DND-41 (cell line): Measurements from ENCODE around the gene LYZL1.
"Not testable (repeated sequence)": the region's sequence is repeated elsewhere in the genome, so short reads cannot be mapped to it uniquely, and the experiment has no call there.

Experiments
- ATAC-seq: fragments of 200-7000 bp; cut with Tn5 transposase; 3 replicates; pipeline ENCODE4 v1.9.1; 2021; ENCODE audit warnings: low read depth; ENCODE audit not compliant: insufficient read depth
- DNase-seq: peaks from one replicate; pipeline ENCODE4 v3.0.0-alpha.2; 2020
- H2AFZ ChIP-seq: 2 replicates; pipeline ENCODE4 v1.6.0; 2012; ENCODE audit warnings: low read depth, low read length
- H3K27ac ChIP-seq: 2 replicates; pipeline ENCODE4 v1.5.1; 2012; ENCODE audit warnings: low read length, inconsistent platforms
- H3K27me3 ChIP-seq: fragments of 200-600 bp; sonication (generic); 2 replicates; pipeline ENCODE4 v1.6.0; 2012; ENCODE audit warnings: low read length, mild to moderate bottlenecking, inconsistent platforms; ENCODE audit not compliant: insufficient read depth, poor library complexity
- H3K36me3 ChIP-seq: 2 replicates; pipeline ENCODE4 v1.5.1; 2012; ENCODE audit warnings: low read length, inconsistent platforms; ENCODE audit not compliant: insufficient read depth
- H3K4me1 ChIP-seq: 2 replicates; pipeline ENCODE4 v1.5.1; 2012; ENCODE audit warnings: mild to moderate bottlenecking, low read length; ENCODE audit not compliant: insufficient read depth
- H3K4me2 ChIP-seq: 2 replicates; pipeline ENCODE4 v1.6.0; 2012; ENCODE audit warnings: mild to moderate bottlenecking, moderate library complexity, low read length, inconsistent platforms; ENCODE audit not compliant: insufficient read depth
- H3K4me3 ChIP-seq, 2 experiments: fragments of 200-600 bp in 1 of 2; shearing (Covaris generic) in 1 of 2; 2 replicates each; pipeline ENCODE4 v1.5.1; 2012 to 2016; ENCODE audit warnings: inconsistent platforms in 2 of 2, low read length in 2 of 2, mild to moderate bottlenecking in 2 of 2, low read depth in 1 of 2, moderate library complexity in 1 of 2
- H3K79me2 ChIP-seq: 2 replicates; pipeline ENCODE4 v1.6.0; 2012; ENCODE audit warnings: low read length, inconsistent platforms; ENCODE audit not compliant: insufficient read depth
- H3K9ac ChIP-seq: 2 replicates; pipeline ENCODE4 v1.6.0; 2012; ENCODE audit warnings: low read depth, mild to moderate bottlenecking, inconsistent platforms, low read length, moderate library complexity
- H3K9me3 ChIP-seq: 2 replicates; pipeline ENCODE4 v1.5.1; 2012; ENCODE audit warnings: low read length, moderate library complexity, mild to moderate bottlenecking, inconsistent platforms; ENCODE audit not compliant: insufficient read depth, severe bottlenecking
- H4K20me1 ChIP-seq: 2 replicates; pipeline ENCODE4 v1.6.0; 2012; ENCODE audit warnings: low read length; ENCODE audit not compliant: insufficient read depth
- CTCF ChIP-seq: IDR thresholded peaks from 2 replicates; pipeline ENCODE4 v1.5.1; 2012; ENCODE audit warnings: borderline replicate concordance, low read length, moderate library complexity, mild to moderate bottlenecking; ENCODE audit not compliant: poor library complexity, severe bottlenecking; ENCODE audit errors: extremely low read depth
- EZH2 ChIP-seq: IDR thresholded peaks from 3 replicates; pipeline ENCODE4 v1.6.1; 2012; ENCODE audit warnings: borderline replicate concordance, low read depth, mild to moderate bottlenecking, moderate library complexity, low read length, inconsistent platforms; ENCODE audit not compliant: severe bottlenecking

LYZL1 gene

DNA sequence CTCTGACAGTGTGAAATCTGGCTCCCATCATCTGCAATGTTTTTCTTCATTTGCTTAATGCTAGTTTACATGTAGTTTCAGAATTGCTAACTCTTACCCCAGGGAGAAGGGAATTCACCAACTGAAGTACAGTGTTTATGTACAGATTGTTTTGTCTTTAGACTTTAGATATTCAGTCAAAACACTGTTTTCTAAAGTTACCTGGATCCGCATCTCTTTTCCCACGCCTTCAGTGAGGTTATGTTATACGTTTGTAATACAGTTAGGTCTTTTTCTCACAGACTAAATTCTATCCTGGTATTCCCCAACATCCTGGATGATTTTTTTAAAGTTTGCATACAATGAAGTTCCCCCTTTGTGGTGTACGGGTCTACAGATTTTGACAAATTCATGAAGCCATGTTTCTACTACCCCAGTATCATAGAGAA is 3.2 kb upstream of the LYZL1 start:
- Histone ChIP-seq H3K4me2 (no peak overlapping the region), H3K4me3 (no peak overlapping the region), H3K36me3 (no peaks in the 10 kb centered on the region), H3K9ac (no peak overlapping the region), H3K4me1 (no peaks in the 10 kb centered on the region), H3K79me2 (no peaks in the 10 kb centered on the region), H3K27me3 (peaks cover 10% of the 10 kb centered on the region), H2AFZ (no peak overlapping the region), H3K9me3 (no peaks in the 10 kb centered on the region), H4K20me1 (no peaks in the 10 kb centered on the region), H3K27ac (no peak overlapping the region)
- DNase-seq (no peak), ATAC-seq (no peak)
- TF ChIP-seq EZH2, result no peak
- no peak for TF ChIP-seq CTCF

DNA sequence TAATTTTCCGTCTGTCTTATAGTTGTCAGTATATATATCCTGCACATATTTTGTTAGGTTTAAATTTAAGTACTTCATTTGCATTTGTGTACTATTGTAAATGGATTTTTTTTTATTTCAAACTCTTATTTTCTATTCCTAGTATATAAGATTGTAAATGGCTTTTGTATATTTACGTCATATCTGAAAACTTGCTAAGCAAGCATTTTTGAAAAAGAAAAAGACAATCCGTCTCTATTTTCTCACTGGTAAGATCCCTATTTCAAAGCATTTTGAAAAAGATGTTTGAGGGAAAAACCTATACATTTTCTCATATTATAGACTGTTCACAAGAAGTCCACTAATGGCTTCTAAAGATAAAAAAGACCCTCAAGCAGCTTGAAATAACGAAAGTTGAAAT is 1.2 kb upstream of the LYZL1 start:
- no peak overlapping the region for H3K4me2 ChIP-seq
- no peak overlapping the region for H3K9ac ChIP-seq
- TF ChIP-seq EZH2 (no peak), CTCF (no peak)
- no peaks in the 10 kb centered on the region for H3K36me3 ChIP-seq
- DNase-seq (no peak), ATAC-seq (no peak)
- H2AFZ ChIP-seq, result no peak overlapping the region
- no peaks in the 10 kb centered on the region for H3K79me2 ChIP-seq
- H3K9me3 ChIP-seq, result no peaks in the 10 kb centered on the region
- no peak overlapping the region for H3K4me3 ChIP-seq
- no peak overlapping the region for H3K27ac ChIP-seq
- no peaks in the 10 kb centered on the region for H3K4me1 ChIP-seq
- H3K27me3 ChIP-seq, result peaks cover 7% of the 10 kb centered on the region
- H4K20me1 ChIP-seq, result no peaks in the 10 kb centered on the region

GRCh38 chr10:29291561-29291960 is 2.7 kb downstream of the LYZL1 start:
- DNase-seq, H3K36me3 ChIP-seq, H3K27me3 ChIP-seq, H3K79me2 ChIP-seq, H3K4me3 ChIP-seq, H3K9me3 ChIP-seq, H2AFZ ChIP-seq, H4K20me1 ChIP-seq, H3K4me2 ChIP-seq, H3K9ac ChIP-seq, H3K27ac ChIP-seq, ATAC-seq, H3K4me1 ChIP-seq: not testable (repeated sequence)

- not testable (repeated sequence) for ATAC-seq, DNase-seq, H3K36me3 ChIP-seq, H3K79me2 ChIP-seq, H3K4me2 ChIP-seq, H3K27ac ChIP-seq, H3K9me3 ChIP-seq, H4K20me1 ChIP-seq, H3K4me3 ChIP-seq, H3K27me3 ChIP-seq, H3K9ac ChIP-seq, H2AFZ ChIP-seq, H3K4me1 ChIP-seq
These were observed 3.5 kb downstream of the LYZL1 start for GRCh38 chr10:29292406-29292805.

GRCh38 chr10:29295813-29296212 is 6.9 kb downstream of the LYZL1 start:
- DNase-seq (no peak), ATAC-seq (no peak)
- Histone ChIP-seq H3K79me2 (no peaks in the 10 kb centered on the region), H3K36me3 (no peaks in the 10 kb centered on the region), H3K4me1 (no peaks in the 10 kb centered on the region), H3K27me3 (peaks cover 4% of the 10 kb centered on the region), H3K27ac (no peak overlapping the region), H2AFZ (no peak overlapping the region), H3K4me2 (no peak overlapping the region), H4K20me1 (no peaks in the 10 kb centered on the region), H3K4me3 (no peak overlapping the region), H3K9me3 (peaks cover 10% of the 10 kb centered on the region), H3K9ac (no peak overlapping the region)
- TF ChIP-seq EZH2, result no peak
- no peak for TF ChIP-seq CTCF
